ENCODE measurements around the gene PIK3CB.
"Not testable (repeated sequence)": the region's sequence is repeated elsewhere in the genome, so short reads cannot be mapped to it uniquely, and the experiment has no call there.

Gene PIK3CB

GRCh38 chr3:138846262-138846791 lies 11.6 kb upstream of the PIK3CB start:
- no peak for DNase-seq

GRCh38 chr3:138845771-138846173 lies 11.0 kb upstream of the PIK3CB start:
- DNase-seq = no peak

- DNase-seq = no peak
These were observed 10.5 kb upstream of the PIK3CB start for GRCh38 chr3:138845181-138845601.

- no peak for DNase-seq
These were observed 7.9 kb upstream of the PIK3CB start for GRCh38 chr3:138842483-138843188.

- not testable (repeated sequence) for DNase-seq
These were observed 3.7 kb upstream of the PIK3CB start for GRCh38 chr3:138838385-138838784.

- DNase-seq = not testable (repeated sequence)
These were observed 1.1 kb upstream of the PIK3CB start for GRCh38 chr3:138835846-138836245.

- no peak for DNase-seq
These were observed 649 bp upstream of the PIK3CB start for GRCh38 chr3:138835397-138835757.

- no peak for DNase-seq
These were observed 681 bp downstream of the PIK3CB start for GRCh38 chr3:138833899-138834595.

GRCh38 chr3:138832473-138833057 lies 2.2 kb downstream of the PIK3CB start:
- DNase-seq = not testable (repeated sequence)

- no peak for DNase-seq
These were observed 4.7 kb downstream of the PIK3CB start for GRCh38 chr3:138829886-138830510.

- no peak for DNase-seq
These were observed 5.6 kb downstream of the PIK3CB start for GRCh38 chr3:138829097-138829496.

- no peak for DNase-seq
These were observed 7.5 kb downstream of the PIK3CB start for GRCh38 chr3:138827222-138827621.

GRCh38 chr3:138825336-138825735 lies 9.4 kb downstream of the PIK3CB start:
- DNase-seq = no peak

GRCh38 chr3:138824114-138824506 lies 10.6 kb downstream of the PIK3CB start:
- no peak for DNase-seq

GRCh38 chr3:138820379-138820778 lies 14.3 kb downstream of the PIK3CB start:
- DNase-seq = not testable (repeated sequence)

- no peak for DNase-seq
These were observed 16.4 kb downstream of the PIK3CB start for GRCh38 chr3:138818185-138818860.

GRCh38 chr3:138817695-138818094 lies 17.0 kb downstream of the PIK3CB start:
- no peak for DNase-seq

GRCh38 chr3:138812806-138813205 lies 21.9 kb downstream of the PIK3CB start:
- no peak for DNase-seq

- DNase-seq = no peak
These were observed 25.1 kb downstream of the PIK3CB start for GRCh38 chr3:138809500-138810256.

GRCh38 chr3:138806376-138807080 lies 28.2 kb downstream of the PIK3CB start:
- DNase-seq = no peak

- DNase-seq = no peak
These were observed 31.6 kb downstream of the PIK3CB start for GRCh38 chr3:138803006-138803653.

All from cortex of kidney (tissue), 1 donor.